Activated B cell treated with CpG ODN at 0.5 μM for 24 hours (primary cell): ENCODE data around the gene KLHL29. TPM values are rescaled to one million over a fixed set of nuclear protein-coding genes. Genes with fewer than 3 reads are reported as not detected.

Source experiments
- ATAC-seq: fragments of 200-7000 bp; cut with Tn5 transposase; one replicate; pipeline ENCODE4 v1.10.0; 2021; ENCODE audit warnings: low read depth, mild to moderate bottlenecking, moderate library complexity
- CTCF ChIA-PET: fragments of 350-600 bp; sonication (Branson Sonifier 250); formaldehyde crosslinking; loops from one replicate; lab custom pipeline; 2021; ENCODE audit warnings: antibody characterized with exemption; lab: Charles Lee
- POLR2A ChIA-PET: fragments of 350-600 bp; sonication (Branson Sonifier 250); formaldehyde crosslinking; loops from one replicate; lab custom pipeline; 2021; ENCODE audit warnings: antibody characterized with exemption; lab: Charles Lee
- DNase-seq: peaks from one replicate; pipeline ENCODE4 v3.0.0; 2022
- H3K27ac Mint-ChIP-seq: one replicate; pipeline ENCODE4 v1.8.0; 2020; ENCODE audit warnings: mixed read lengths
- H3K27me3 Mint-ChIP-seq: one replicate; pipeline ENCODE4 v1.8.0; 2021; ENCODE audit warnings: mixed read lengths
- H3K36me3 Mint-ChIP-seq: one replicate; pipeline ENCODE4 v1.8.0; 2021; ENCODE audit warnings: low read depth, mixed read lengths
- H3K4me1 Mint-ChIP-seq: one replicate; pipeline ENCODE4 v1.8.0; 2021; ENCODE audit warnings: mixed read lengths
- H3K4me3 Mint-ChIP-seq: one replicate; pipeline ENCODE4 v1.8.0; 2020; ENCODE audit warnings: mild to moderate bottlenecking, mixed read lengths
- H3K9me3 Mint-ChIP-seq: one replicate; pipeline ENCODE4 v1.8.0; 2020; ENCODE audit warnings: mixed read lengths
- CTCF ChIP-seq: fragments of 200-600 bp; IDR thresholded peaks from one replicate; pipeline ENCODE4 v1.8.0; 2022; ENCODE audit warnings: antibody characterized with exemption, mild to moderate bottlenecking
- intact Hi-C: fragments of 100-400 bp; cut with micrococcal nuclease; formaldehyde crosslinking; loops from one replicate; pipeline ENCODE4 v1.15.1; 2024
- total RNA-seq: library from RNA; stranded (reverse); gene quantifications from 2 replicates; pipeline ENCODE4 v1.2.3, GENCODE V29; 2022

Gene KLHL29
- total RNA-seq, 1 donor from 2014 or later = 2.5 TPM

- CTCF ChIA-PET = no interaction called here
- Mint-ChIP-seq H3K4me3 (no peak overlapping the region), H3K36me3 (no peaks in the 10 kb centered on the region), H3K4me1 (no peaks in the 10 kb centered on the region), H3K9me3 (peaks cover 2% of the 10 kb centered on the region), H3K27ac (no peak overlapping the region), H3K27me3 (peaks cover 25% of the 10 kb centered on the region)
- intact Hi-C loops = no loop called here
- TF ChIP-seq CTCF = no peak
- POLR2A ChIA-PET = no interaction called here
- ATAC-seq = no peak
- DNase-seq = no peak
These were observed 17.2 kb upstream of the KLHL29 start for GRCh38 chr2:23367760-23368159.

- no peak for TF ChIP-seq CTCF
- H3K4me3 Mint-ChIP-seq = no peak overlapping the region
- no peak overlapping the region for H3K27ac Mint-ChIP-seq
- no peak for ATAC-seq
- intact Hi-C loops = no loop called here
- no peaks in the 10 kb centered on the region for H3K4me1 Mint-ChIP-seq
- peaks cover 2% of the 10 kb centered on the region for H3K27me3 Mint-ChIP-seq
- H3K36me3 Mint-ChIP-seq = no peaks in the 10 kb centered on the region
- CTCF ChIA-PET = no interaction called here
- no peak for DNase-seq
- H3K9me3 Mint-ChIP-seq = no peaks in the 10 kb centered on the region
- POLR2A ChIA-PET = no interaction called here
These were observed 11.3 kb upstream of the KLHL29 start for GRCh38 chr2:23373666-23374065.

GRCh38 chr2:23375448-23375847 is 9.5 kb upstream of the KLHL29 start:
- intact Hi-C loops = no loop called here
- ATAC-seq (peak; percentile 72), DNase-seq (no peak)
- TF ChIP-seq CTCF = no peak
- H3K27ac Mint-ChIP-seq = no peak overlapping the region
- POLR2A ChIA-PET = no interaction called here
- no peak overlapping the region for H3K4me3 Mint-ChIP-seq
- no peaks in the 10 kb centered on the region for H3K9me3 Mint-ChIP-seq
- CTCF ChIA-PET = no interaction called here
- H3K36me3 Mint-ChIP-seq = no peaks in the 10 kb centered on the region
- peaks cover 13% of the 10 kb centered on the region for H3K4me1 Mint-ChIP-seq
- H3K27me3 Mint-ChIP-seq = no peaks in the 10 kb centered on the region

- Mint-ChIP-seq H3K27ac (no peak overlapping the region), H3K27me3 (no peaks in the 10 kb centered on the region), H3K9me3 (no peaks in the 10 kb centered on the region), H3K4me3 (no peak overlapping the region), H3K36me3 (no peaks in the 10 kb centered on the region), H3K4me1 (peaks cover 19% of the 10 kb centered on the region)
- CTCF ChIA-PET = no interaction called here
- no peak for ATAC-seq
- intact Hi-C loops = no loop called here
- TF ChIP-seq CTCF = no peak
- no peak for DNase-seq
- POLR2A ChIA-PET = no interaction called here
These were observed 8.9 kb upstream of the KLHL29 start for GRCh38 chr2:23376075-23376474.

GRCh38 chr2:23376972-23377371 is 8.0 kb upstream of the KLHL29 start:
- H3K27ac Mint-ChIP-seq = no peak overlapping the region
- CTCF ChIA-PET = no interaction called here
- H3K4me1 Mint-ChIP-seq = peaks cover 22% of the 10 kb centered on the region
- H3K9me3 Mint-ChIP-seq = no peaks in the 10 kb centered on the region
- DNase-seq = no peak
- intact Hi-C loops = no loop called here
- no peaks in the 10 kb centered on the region for H3K36me3 Mint-ChIP-seq
- ATAC-seq = no peak
- POLR2A ChIA-PET = no interaction called here
- no peak for TF ChIP-seq CTCF
- H3K4me3 Mint-ChIP-seq = no peak overlapping the region
- H3K27me3 Mint-ChIP-seq = no peaks in the 10 kb centered on the region
